IPS-18c (cell line): ENCODE results near the gene DENND6B.

Source experiments
- H3K4me3 ChIP-seq: 2 replicates; pipeline ENCODE4 v1.7.0; 2013; ENCODE audit warnings: low read depth, mild to moderate bottlenecking, low read length, moderate library complexity; ENCODE audit not compliant: insufficient read depth
- H3K9me3 ChIP-seq: one replicate; pipeline ENCODE4 v1.6.1; 2013; ENCODE audit warnings: mild to moderate bottlenecking, low read length, moderate library complexity; ENCODE audit not compliant: control insufficient read depth, insufficient read depth

The DENND6B gene

DNA sequence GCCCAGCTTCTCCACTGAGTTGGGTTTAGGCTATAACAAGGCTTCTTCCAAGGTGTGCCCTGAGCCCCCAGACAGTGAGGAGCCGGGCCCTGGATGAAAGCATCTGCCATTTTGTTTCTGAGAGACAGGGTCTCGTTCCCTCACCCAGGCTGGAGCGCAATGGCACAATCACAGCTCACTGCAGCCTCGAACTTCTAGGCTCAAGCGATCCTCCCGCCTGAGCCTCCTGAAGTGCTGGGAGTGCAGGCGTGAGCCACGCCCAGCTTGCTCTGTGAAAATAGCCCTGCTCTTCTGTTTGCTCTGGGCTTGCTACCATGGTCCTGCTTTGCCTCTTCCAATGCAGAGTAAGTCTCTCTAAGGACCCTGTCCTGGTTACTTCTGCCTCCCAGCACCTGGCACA is 6.7 kb downstream of the DENND6B start:
- no peak overlapping the region for H3K4me3 ChIP-seq
- no peaks in the 10 kb centered on the region for H3K9me3 ChIP-seq

DNA sequence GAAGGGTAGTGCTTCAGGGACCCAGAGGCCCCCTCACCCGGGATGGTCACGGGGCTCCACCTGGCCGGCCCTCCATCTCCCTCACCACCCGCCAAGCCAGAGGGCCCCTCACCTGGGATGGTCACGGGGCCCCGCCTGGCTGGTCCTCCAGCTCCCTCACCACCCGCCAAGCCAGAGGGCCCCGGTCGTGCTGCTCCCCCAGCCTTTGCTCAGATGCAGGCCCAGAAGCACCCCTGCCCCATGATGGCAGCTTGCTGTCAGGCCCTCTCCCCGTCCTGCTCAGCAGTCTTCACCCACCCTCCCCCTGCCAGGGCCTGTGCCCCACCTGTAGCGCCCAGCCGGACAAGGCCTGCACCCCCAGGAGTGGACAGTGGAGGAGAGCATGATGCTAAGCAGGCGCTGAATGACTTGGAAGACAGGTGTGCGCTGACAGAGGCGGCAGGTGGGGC is 7.3 kb downstream of the DENND6B start:
- no peaks in the 10 kb centered on the region for H3K9me3 ChIP-seq
- no peak overlapping the region for H3K4me3 ChIP-seq

GRCh38 chr22:50318698-50319411 is 8.0 kb downstream of the DENND6B start:
- no peak overlapping the region for H3K4me3 ChIP-seq

GRCh38 chr22:50318356-50318697 is 8.5 kb downstream of the DENND6B start:
- H3K9me3 ChIP-seq = no peaks in the 10 kb centered on the region

More at GRCh38 chr22:50318698-50319411, 8.0 kb downstream of the DENND6B start:
- H3K9me3 ChIP-seq = no peaks in the 10 kb centered on the region

DNA sequence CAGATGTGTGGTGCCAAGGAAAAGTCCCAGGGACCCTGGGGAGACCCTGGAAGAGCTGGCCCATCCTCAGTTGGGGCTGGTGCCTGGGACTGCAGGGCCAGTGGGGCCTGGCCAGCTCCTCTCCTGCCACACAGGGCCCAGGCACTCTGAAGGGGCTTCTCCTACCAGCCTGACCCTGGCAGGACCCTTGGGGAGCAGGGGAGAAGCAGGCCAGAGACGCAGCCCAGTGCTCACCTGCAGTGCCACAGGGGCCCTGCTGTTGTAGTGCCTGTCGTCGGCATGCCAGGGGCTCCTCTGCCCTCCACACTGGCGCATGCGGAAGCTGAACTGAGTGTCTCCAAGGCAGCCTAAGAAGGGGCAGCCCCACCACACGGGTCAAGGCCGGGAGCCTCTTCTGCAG is 9.1 kb downstream of the DENND6B start:
- no peak overlapping the region for H3K4me3 ChIP-seq
- no peaks in the 10 kb centered on the region for H3K9me3 ChIP-seq

More at GRCh38 chr22:50318356-50318697, 8.5 kb downstream of the DENND6B start:
- no peak overlapping the region for H3K4me3 ChIP-seq

GRCh38 chr22:50317178-50317577 is 9.6 kb downstream of the DENND6B start:
- Histone ChIP-seq H3K9me3 (no peaks in the 10 kb centered on the region), H3K4me3 (no peak overlapping the region)

GRCh38 chr22:50316114-50317065 is 10.4 kb downstream of the DENND6B start:
- no peaks in the 10 kb centered on the region for H3K9me3 ChIP-seq
- no peak overlapping the region for H3K4me3 ChIP-seq

DNA sequence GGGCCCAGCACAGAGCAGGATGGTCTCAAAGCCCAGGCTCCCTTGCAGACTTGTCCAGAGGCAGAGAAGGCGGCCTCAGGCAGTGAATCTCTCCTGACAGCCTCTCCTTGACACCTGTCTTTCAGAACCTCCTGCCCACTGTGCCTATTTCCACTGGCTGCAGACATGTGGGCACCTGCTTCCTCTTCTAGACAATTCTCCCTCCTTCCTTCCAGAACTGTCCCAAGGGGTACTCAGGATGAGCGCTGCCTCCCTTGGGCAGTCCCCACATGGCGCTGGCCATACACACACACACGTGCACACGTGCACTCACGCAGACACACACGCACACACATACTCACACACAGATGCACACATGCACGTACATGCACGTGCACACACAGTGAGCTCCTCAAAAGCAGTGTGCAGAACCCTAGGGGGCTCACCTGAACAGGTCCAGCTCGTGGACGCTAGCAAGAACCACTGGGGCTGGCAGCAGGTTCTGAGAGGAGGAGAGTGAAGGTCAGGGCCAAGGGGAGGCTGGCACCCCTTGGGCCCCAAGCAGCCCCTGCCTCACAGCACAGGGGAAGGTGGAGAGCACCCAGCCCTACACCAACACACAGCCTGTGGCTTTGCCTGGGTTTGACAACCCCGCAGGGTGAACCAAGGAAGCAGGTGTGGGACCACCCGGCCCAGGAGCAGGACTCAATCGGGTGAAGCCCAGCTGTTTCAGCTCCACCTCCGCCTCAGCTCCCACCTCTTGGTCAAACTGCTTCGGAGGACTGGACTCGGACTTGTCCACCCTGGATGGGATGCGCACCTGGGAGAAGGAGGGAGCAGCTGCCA is 11.3 kb downstream of the DENND6B start:
- no peaks in the 10 kb centered on the region for H3K9me3 ChIP-seq

DNA sequence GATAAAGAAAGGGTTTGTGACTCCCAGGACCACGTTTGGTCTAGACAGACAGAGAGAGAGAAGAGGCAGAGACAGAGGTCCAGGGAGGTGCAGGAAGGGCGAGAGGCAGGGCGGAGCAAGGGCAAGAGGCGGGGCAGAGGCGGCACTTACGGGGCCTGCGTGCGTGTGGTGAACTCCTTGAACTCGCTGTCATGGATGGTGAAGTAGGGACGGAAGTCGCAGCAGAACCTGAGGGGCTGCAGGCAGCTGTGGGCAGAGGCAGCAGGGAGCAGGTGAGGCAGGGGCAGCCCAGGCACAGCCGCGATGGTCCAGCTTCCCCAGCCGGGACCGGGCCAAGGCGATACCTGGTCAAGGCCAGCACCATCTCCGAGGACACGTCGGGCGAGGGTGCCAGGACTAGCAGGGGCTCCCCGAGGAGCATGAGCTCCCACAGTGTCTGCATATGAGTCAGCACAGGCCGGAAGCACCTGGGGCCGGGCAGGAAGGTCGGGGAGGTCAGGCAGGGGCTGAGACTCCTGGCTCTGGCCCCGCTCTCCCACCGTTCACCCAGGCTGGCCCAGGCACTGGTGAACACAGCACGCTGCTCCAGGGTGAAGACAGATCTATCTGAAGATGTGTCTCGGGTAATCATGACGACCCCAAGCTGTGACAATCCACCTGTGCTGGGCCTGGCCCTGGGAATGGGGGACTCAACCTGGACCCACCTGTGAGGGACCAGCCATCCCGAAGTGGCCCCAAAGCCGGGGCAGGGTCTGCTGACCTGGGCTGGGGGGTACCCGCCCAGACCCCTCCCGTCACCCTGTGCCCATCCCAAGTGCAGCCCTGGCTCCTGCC is 12.1 kb downstream of the DENND6B start:
- no peaks in the 10 kb centered on the region for H3K9me3 ChIP-seq
- no peak overlapping the region for H3K4me3 ChIP-seq

More for the DNA sequence above, 11.3 kb downstream of the DENND6B start:
- no peak overlapping the region for H3K4me3 ChIP-seq

GRCh38 chr22:50314081-50314454 is 12.7 kb downstream of the DENND6B start:
- Histone ChIP-seq H3K9me3 (no peaks in the 10 kb centered on the region), H3K4me3 (no peak overlapping the region)

DNA sequence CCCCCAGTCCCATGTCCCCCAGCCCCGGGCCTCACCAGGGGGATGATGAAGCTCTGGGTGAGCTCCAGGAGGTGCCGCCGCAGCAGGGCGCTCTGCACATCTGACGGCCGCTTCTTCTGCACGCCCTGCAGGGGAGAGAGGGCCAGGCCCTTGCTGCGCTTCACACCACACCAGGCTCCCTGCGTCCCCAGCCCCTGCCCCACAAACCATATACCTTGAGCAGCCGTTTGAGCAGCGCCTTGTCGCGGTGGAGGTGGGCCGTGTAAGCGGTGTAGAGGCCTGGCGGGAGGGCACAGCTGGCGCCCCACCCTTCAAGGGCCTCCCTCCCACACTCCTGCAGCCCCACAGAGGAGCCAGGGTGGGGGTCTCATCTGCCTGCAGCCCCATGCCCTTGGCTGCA is 13.2 kb downstream of the DENND6B start:
- H3K9me3 ChIP-seq = no peaks in the 10 kb centered on the region
- H3K4me3 ChIP-seq = no peak overlapping the region

DNA sequence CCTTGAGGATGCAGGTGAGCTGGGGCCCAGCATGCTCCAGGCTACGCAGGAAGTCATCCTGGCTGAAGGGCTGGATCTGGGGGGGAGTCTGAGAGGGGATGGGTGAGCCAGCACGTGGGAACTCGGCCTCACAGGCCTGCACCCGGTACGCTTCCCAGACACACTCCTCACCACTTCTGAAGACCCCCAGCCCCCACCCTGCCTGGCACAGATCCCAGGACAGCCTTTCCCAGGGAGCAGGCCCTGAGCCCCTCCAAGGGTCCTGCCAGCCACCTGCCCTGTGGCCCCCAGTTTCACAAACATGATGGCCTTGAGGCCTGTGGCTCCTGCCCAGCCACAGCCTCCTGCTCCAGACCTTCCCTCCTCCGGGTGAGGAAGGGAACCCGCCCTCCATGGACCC is 13.8 kb downstream of the DENND6B start:
- no peaks in the 10 kb centered on the region for H3K9me3 ChIP-seq
- no peak overlapping the region for H3K4me3 ChIP-seq

GRCh38 chr22:50312371-50312770 is 14.4 kb downstream of the DENND6B start:
- H3K4me3 ChIP-seq = no peak overlapping the region

GRCh38 chr22:50311606-50312351 is 15.0 kb downstream of the DENND6B start:
- Histone ChIP-seq H3K4me3 (no peak overlapping the region), H3K9me3 (no peaks in the 10 kb centered on the region)

More at GRCh38 chr22:50312371-50312770, 14.4 kb downstream of the DENND6B start:
- H3K9me3 ChIP-seq = no peaks in the 10 kb centered on the region

DNA sequence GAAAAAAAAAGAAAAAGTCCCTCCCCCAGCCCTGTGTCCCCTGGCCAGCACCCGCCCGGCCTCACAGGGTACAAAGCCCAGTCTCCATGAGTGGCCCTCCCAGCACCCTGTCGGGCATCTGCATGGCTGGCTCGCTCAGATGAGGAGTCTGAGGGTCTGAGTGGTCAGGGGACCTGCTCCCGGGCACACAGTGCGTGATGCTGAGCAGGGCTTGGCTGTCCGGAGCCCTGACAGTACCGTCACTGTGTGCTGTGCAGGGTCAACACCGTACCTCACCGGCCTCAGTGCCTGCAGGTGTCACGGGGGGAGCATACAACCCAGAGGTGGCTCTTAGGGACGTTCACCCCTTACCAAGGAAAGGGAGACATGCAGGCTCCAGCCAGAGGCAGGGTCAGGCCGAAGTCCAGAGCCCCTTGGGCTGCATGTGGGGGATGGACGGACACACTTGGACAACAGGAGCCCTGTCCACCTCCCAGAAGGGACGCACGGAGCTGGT is 15.8 kb downstream of the DENND6B start:
- Histone ChIP-seq H3K4me3 (no peak overlapping the region), H3K9me3 (no peaks in the 10 kb centered on the region)
